HepG2 (cell line): ENCODE data around the gene RSPH4A. TPM values are rescaled to one million over a fixed set of nuclear protein-coding genes. Genes with fewer than 3 reads are reported as not detected.
A peak's percentile ranks its signal among the peaks of the same experiment; 100 is the strongest.

Experiments
- ATF4 ChIP-seq, 2 experiments: fragments of 450-650 bp in 1 of 2; sonication (generic) in 1 of 2; formaldehyde crosslinking; IDR thresholded peaks; 2 replicates each; pipeline versions ENCODE4 v1.5.0 to v1.8.0; 2020 to 2022; ENCODE audit warnings: mild to moderate bottlenecking in 1 of 2, missing genetic modification reagents in 1 of 2
- ETS1 ChIP-seq: sonication (generic); formaldehyde crosslinking; IDR thresholded peaks from 2 replicates; pipeline ENCODE4 v1.4.0; 2020; ENCODE audit warnings: missing genetic modification reagents
- GABPA ChIP-seq, 2 experiments: IDR thresholded peaks; 2 replicates each; pipeline ENCODE4 v1.6.1; 2011 to 2016; ENCODE audit warnings: low read depth in 2 of 2, low read length in 1 of 2, missing biosample characterization in 1 of 2, missing genetic modification characterization in 1 of 2
- HOXA9 ChIP-seq: sonication (generic); formaldehyde crosslinking; IDR thresholded peaks from 2 replicates; pipeline ENCODE4 v1.8.1; 2022; ENCODE audit warnings: missing genetic modification reagents, mild to moderate bottlenecking, moderate library complexity, borderline replicate concordance
- IKZF1 ChIP-seq: fragments of 450-650 bp; IDR thresholded peaks from 2 replicates; pipeline ENCODE4 v1.7.1; 2016
- NFAT5 ChIP-seq: sonication (generic); formaldehyde crosslinking; IDR thresholded peaks from 2 replicates; pipeline ENCODE4 v1.4.0; 2020; ENCODE audit warnings: missing genetic modification reagents
- TBX2 ChIP-seq: sonication (generic); formaldehyde crosslinking; IDR thresholded peaks from 2 replicates; pipeline ENCODE4 v1.5.0; 2020; ENCODE audit warnings: missing genetic modification reagents, mild to moderate bottlenecking, borderline replicate concordance
- TERF1 ChIP-seq: sonication (generic); formaldehyde crosslinking; IDR thresholded peaks from 2 replicates; pipeline ENCODE4 v1.8.0; 2022; ENCODE audit warnings: mild to moderate bottlenecking, missing genetic modification reagents, moderate library complexity
- WIZ ChIP-seq: sonication (generic); formaldehyde crosslinking; IDR thresholded peaks from 2 replicates; pipeline ENCODE4 v1.5.1; 2020; ENCODE audit warnings: mild to moderate bottlenecking, missing genetic modification reagents
- ZNF180 ChIP-seq: sonication (generic); formaldehyde crosslinking; IDR thresholded peaks from 2 replicates; pipeline ENCODE4 v1.4.0; 2020; ENCODE audit warnings: low read depth, missing genetic modification reagents, borderline replicate concordance
- ZNF737 ChIP-seq: sonication (generic); formaldehyde crosslinking; IDR thresholded peaks from 2 replicates; pipeline ENCODE4 v1.5.0; 2020; ENCODE audit warnings: missing genetic modification reagents, mild to moderate bottlenecking, borderline replicate concordance
- polyA plus RNA-seq, 8 experiments: library from polyadenylated mRNA; depleted of rRNA in 3 of 8; stranded (reverse) in 7 of 8; unstranded in 1 of 8; fragments of >200 nt; fragmentation: Illumina TruSeq in 4 of 8; extraction: Trizol in 4 of 8; gene quantifications; 2 replicates each; pipeline versions ENCODE4 v1.2.1 to v1.2.3, GENCODE V29; 2011 to 2016; ENCODE audit warnings: low read depth in 4 of 8, missing spikeins in 1 of 8, mixed read lengths in 1 of 8; ENCODE audit not compliant: insufficient read depth in 1 of 8
- total RNA-seq, 5 experiments: library from RNA; depleted of rRNA; stranded (reverse); fragments of >200 nt; fragmentation: Illumina TruSeq; extraction: Trizol; gene quantifications; 2 replicates each; pipeline ENCODE4 v1.2.3, GENCODE V29; 2016; ENCODE audit warnings: low read depth in 1 of 5
- TF ChIP-seq, protein P1 (sequence below): IDR thresholded peaks from 2 replicates; pipeline ENCODE4 v1.6.1; 2018; ENCODE audit warnings: missing genetic modification reagents, mild to moderate bottlenecking, missing compliant biosample characterization
- TF ChIP-seq, protein P2 (sequence below): sonication (generic); formaldehyde crosslinking; IDR thresholded peaks from 2 replicates; pipeline ENCODE4 v1.5.1; 2020; ENCODE audit warnings: missing genetic modification reagents, mild to moderate bottlenecking, borderline replicate concordance
- TF ChIP-seq, protein P3 (sequence below): sonication (generic); formaldehyde crosslinking; conservative IDR thresholded peaks from 2 replicates; pipeline ENCODE4 v1.8.0; 2022; ENCODE audit warnings: missing genetic modification reagents

Gene RSPH4A
- total and polyA plus RNA-seq, 2 of the 13 experiments (the other 11 are each of a cell fraction or from before 2014, with no cell fraction given) = 0.24 to 0.40 TPM

DNA sequence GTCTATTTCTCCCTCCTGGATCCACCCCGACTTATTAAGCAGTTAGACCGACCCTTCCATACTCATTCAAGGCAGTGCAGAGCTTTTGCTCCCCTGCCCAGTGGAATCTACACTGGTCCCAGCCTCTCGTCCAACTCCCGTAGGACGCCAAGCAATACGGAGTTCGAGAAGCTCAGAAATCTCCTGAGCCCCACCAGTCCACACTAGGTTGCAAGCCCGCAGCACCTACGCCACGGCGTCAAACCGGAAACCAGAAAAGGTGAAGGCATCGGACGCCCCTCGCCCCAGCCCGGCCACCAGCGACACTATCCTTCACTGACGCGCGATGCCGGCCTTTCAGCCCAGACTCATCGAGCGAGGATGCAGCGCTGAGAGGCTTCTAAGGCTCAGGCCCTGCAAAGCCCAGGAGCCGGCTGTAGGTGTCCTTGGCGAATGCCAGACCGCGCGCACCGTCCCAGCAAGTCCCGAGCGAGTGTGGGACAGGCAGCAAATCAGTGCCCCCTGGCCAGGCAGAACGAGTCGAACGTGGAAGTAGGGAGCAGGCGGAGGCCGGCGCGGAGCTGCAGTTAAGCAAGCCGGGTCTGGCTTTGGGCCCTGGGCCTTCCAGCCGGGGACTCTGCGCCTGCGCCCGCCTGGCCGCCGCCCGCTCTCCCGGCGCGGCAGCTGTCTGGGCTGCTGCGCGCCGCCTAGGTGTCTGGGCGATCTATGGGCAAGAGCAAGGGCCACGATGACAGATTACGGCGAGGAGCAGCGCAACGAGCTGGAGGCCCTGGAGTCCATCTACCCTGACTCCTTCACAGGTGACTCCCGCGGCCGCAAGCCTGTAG is 45.2 kb upstream of the RSPH4A start, which contains the start of gene RWDD1 (continued):
- TF ChIP-seq GABPA (IDR thresholded peaks at IDR 0.05; ENCODE audit: low read depth, low read length) (peak; percentile 48), GABPA (CRISPR knock-in tag; IDR thresholded peaks at IDR 0.05; ENCODE audit: low read depth) (peak; percentile 86), ZNF180 (CRISPR knock-in tag) (no peak; the same call in 1 of the 2 replicates), WIZ (CRISPR knock-in tag) (peak; percentile 91), ATF4 (CRISPR knock-in tag; IDR thresholded peaks at IDR 0.05) (peak in 1 of 2 experiments; percentile 51; a peak in 1 of 4 replicates), TERF1 (CRISPR knock-in tag) (no peak), NFAT5 (no peak; the same call in 1 of the 2 replicates), ETS1 (no peak; the same call in 1 of the 2 replicates), IKZF1 (no peak), ZNF737 (CRISPR knock-in tag) (peak; percentile 93), HOXA9 (CRISPR knock-in tag) (no peak), TBX2 (CRISPR knock-in tag) (peak; percentile 98)
- TF ChIP-seq, protein P1, sequence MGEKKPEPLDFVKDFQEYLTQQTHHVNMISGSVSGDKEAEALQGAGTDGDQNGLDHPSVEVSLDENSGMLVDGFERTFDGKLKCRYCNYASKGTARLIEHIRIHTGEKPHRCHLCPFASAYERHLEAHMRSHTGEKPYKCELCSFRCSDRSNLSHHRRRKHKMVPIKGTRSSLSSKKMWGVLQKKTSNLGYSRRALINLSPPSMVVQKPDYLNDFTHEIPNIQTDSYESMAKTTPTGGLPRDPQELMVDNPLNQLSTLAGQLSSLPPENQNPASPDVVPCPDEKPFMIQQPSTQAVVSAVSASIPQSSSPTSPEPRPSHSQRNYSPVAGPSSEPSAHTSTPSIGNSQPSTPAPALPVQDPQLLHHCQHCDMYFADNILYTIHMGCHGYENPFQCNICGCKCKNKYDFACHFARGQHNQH (CRISPR knock-in tag) = peak; percentile 97
- TF ChIP-seq, protein P2, sequence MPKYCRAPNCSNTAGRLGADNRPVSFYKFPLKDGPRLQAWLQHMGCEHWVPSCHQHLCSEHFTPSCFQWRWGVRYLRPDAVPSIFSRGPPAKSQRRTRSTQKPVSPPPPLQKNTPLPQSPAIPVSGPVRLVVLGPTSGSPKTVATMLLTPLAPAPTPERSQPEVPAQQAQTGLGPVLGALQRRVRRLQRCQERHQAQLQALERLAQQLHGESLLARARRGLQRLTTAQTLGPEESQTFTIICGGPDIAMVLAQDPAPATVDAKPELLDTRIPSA = peak; percentile 20; the same call in 1 of the 2 replicates
- TF ChIP-seq, protein P3, sequence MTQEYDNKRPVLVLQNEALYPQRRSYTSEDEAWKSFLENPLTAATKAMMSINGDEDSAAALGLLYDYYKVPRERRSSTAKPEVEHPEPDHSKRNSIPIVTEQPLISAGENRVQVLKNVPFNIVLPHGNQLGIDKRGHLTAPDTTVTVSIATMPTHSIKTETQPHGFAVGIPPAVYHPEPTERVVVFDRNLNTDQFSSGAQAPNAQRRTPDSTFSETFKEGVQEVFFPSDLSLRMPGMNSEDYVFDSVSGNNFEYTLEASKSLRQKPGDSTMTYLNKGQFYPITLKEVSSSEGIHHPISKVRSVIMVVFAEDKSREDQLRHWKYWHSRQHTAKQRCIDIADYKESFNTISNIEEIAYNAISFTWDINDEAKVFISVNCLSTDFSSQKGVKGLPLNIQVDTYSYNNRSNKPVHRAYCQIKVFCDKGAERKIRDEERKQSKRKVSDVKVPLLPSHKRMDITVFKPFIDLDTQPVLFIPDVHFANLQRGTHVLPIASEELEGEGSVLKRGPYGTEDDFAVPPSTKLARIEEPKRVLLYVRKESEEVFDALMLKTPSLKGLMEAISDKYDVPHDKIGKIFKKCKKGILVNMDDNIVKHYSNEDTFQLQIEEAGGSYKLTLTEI (CRISPR knock-in tag) = no peak
